GM23338 (cell line): ENCODE results near the gene POLR2L. TPM values are rescaled to one million over a fixed set of nuclear protein-coding genes. Genes with fewer than 3 reads are reported as not detected.

ENCODE experiments used
- ATAC-seq: fragments of 200-7000 bp; cut with Tn5 transposase; 3 replicates; pipeline ENCODE4 v1.9.1; 2020
- DNase-seq: peaks from one replicate; pipeline ENCODE4 v3.0.0-alpha.2; 2015; ENCODE audit warnings: low spot score
- H2AFZ ChIP-seq: fragments of 200-600 bp; sonication (generic); 2 replicates; pipeline ENCODE4 v1.8.0; 2016; ENCODE audit warnings: antibody characterized with exemption, mild to moderate bottlenecking, moderate library complexity
- H3F3A ChIP-seq: fragments of 200-600 bp; sonication (generic); replicated peaks from 2 replicates; pipeline ENCODE4 v1.8.0; 2017; ENCODE audit warnings: antibody characterized with exemption, mixed run types, low read depth
- H3K27ac ChIP-seq: fragments of 200-600 bp; sonication (generic); 2 replicates; pipeline ENCODE4 v1.6.1; 2016; ENCODE audit warnings: low read depth
- H3K27me3 ChIP-seq: fragments of 200-600 bp; sonication (generic); 2 replicates; pipeline ENCODE4 v1.8.0; 2016; ENCODE audit warnings: mild to moderate bottlenecking, mixed run types, moderate library complexity; ENCODE audit not compliant: insufficient read depth
- H3K36me3 ChIP-seq: fragments of 200-600 bp; sonication (generic); 2 replicates; pipeline ENCODE4 v1.8.0; 2016; ENCODE audit warnings: mild to moderate bottlenecking; ENCODE audit not compliant: insufficient read depth
- H3K4me1 ChIP-seq: fragments of 200-600 bp; sonication (generic); 2 replicates; pipeline ENCODE4 v1.8.0; 2016; ENCODE audit warnings: mild to moderate bottlenecking, moderate library complexity; ENCODE audit not compliant: insufficient read depth
- H3K4me2 ChIP-seq: fragments of 200-600 bp; sonication (generic); 2 replicates; pipeline ENCODE4 v1.7.1; 2017; ENCODE audit warnings: mixed run types
- H3K4me3 ChIP-seq: fragments of 200-600 bp; sonication (generic); 2 replicates; pipeline ENCODE4 v1.6.1; 2016; ENCODE audit warnings: mixed run types
- H3K79me2 ChIP-seq: fragments of 200-600 bp; sonication (generic); replicated peaks from 2 replicates; pipeline ENCODE4 v1.8.0; 2017; ENCODE audit warnings: mild to moderate bottlenecking; ENCODE audit not compliant: insufficient read depth
- H3K9me2 ChIP-seq: fragments of 200-600 bp; sonication (generic); 2 replicates; pipeline ENCODE4 v1.8.0; 2017; ENCODE audit not compliant: insufficient read depth
- H4K20me1 ChIP-seq: fragments of 200-600 bp; sonication (generic); replicated peaks from 2 replicates; pipeline ENCODE4 v1.8.0; 2017; ENCODE audit warnings: mild to moderate bottlenecking; ENCODE audit not compliant: insufficient read depth
- H3K27ac Mint-ChIP-seq: 2 replicates; pipeline ENCODE4 v1.8.0; 2020; ENCODE audit warnings: inconsistent platforms, mild to moderate bottlenecking, moderate library complexity, mixed read lengths
- H3K27me3 Mint-ChIP-seq: 3 replicates; pipeline ENCODE4 v1.8.0; 2022; ENCODE audit warnings: low read depth, mild to moderate bottlenecking, moderate library complexity, mixed read lengths, inconsistent platforms; ENCODE audit not compliant: insufficient read depth, poor library complexity
- H3K36me3 Mint-ChIP-seq: 3 replicates; pipeline ENCODE4 v1.8.0; 2021; ENCODE audit warnings: low read depth, mild to moderate bottlenecking, inconsistent platforms, moderate library complexity, mixed read lengths
- H3K4me1 Mint-ChIP-seq: 3 replicates; pipeline ENCODE4 v1.8.0; 2020; ENCODE audit warnings: mild to moderate bottlenecking, inconsistent platforms, mixed read lengths
- H3K4me3 Mint-ChIP-seq: 3 replicates; pipeline ENCODE4 v1.8.0; 2021; ENCODE audit warnings: moderate library complexity, mild to moderate bottlenecking, inconsistent platforms, mixed read lengths
- H3K9me3 Mint-ChIP-seq: 3 replicates; pipeline ENCODE4 v1.8.0; 2020; ENCODE audit warnings: moderate library complexity, mild to moderate bottlenecking, inconsistent platforms, mixed read lengths
- CREB1 ChIP-seq: fragments of 250-450 bp; sonication (Bioruptor Pico); IDR thresholded peaks from 2 replicates; pipeline ENCODE4 v1.5.0; 2020; ENCODE audit warnings: low read depth, mild to moderate bottlenecking, moderate library complexity
- EZH2 ChIP-seq: fragments of 200-600 bp; sonication (generic); IDR thresholded peaks from one replicate; pipeline ENCODE4 v1.8.0; 2017; ENCODE audit warnings: antibody characterized with exemption, mild to moderate bottlenecking, low read depth; ENCODE audit not compliant: unreplicated experiment
- EZH2phosphoT487 ChIP-seq: fragments of 200-600 bp; sonication (generic); IDR thresholded peaks from one replicate; pipeline ENCODE4 v1.8.1; 2018; ENCODE audit warnings: antibody characterized with exemption; ENCODE audit not compliant: unreplicated experiment
- NANOG ChIP-seq: IDR thresholded peaks from 2 replicates; pipeline ENCODE4 v1.6.1; 2016; ENCODE audit warnings: antibody characterized with exemption, borderline replicate concordance
- STAT1 ChIP-seq: IDR thresholded peaks from one replicate; pipeline ENCODE4 v1.6.1; 2016; ENCODE audit warnings: antibody characterized with exemption; ENCODE audit not compliant: unreplicated experiment
- ZNF114 ChIP-seq: fragments of 250-450 bp; sonication (Bioruptor Pico); IDR thresholded peaks from 2 replicates; pipeline ENCODE4 v1.5.0; 2020; ENCODE audit warnings: mild to moderate bottlenecking, moderate library complexity
- ZNF331 ChIP-seq: fragments of 250-450 bp; sonication (Bioruptor Pico); IDR thresholded peaks from 2 replicates; pipeline ENCODE4 v1.5.0; 2020; ENCODE audit warnings: low read depth, mild to moderate bottlenecking, moderate library complexity
- polyA plus RNA-seq: library from polyadenylated mRNA; unstranded; fragments of >200 nt; fragmentation: Nextera tagmentation; extraction: Ambion mirVana; gene quantifications from 2 replicates; pipeline ENCODE4 v1.2.1, GENCODE V29; 2016
- total RNA-seq: library from RNA; depleted of rRNA; stranded (reverse); fragments of >200 nt; shearing (Covaris generic); gene quantifications from 2 replicates; pipeline ENCODE4 v1.2.3, GENCODE V29; 2014
- TF ChIP-seq, protein P1 (sequence below): IDR thresholded peaks from 2 replicates; pipeline ENCODE4 v1.6.1; 2016; ENCODE audit warnings: antibody characterized with exemption
- TF ChIP-seq, protein P2 (sequence below), 2 experiments: fragments of 200-600 bp in 1 of 2; sonication (generic) in 1 of 2; conservative IDR thresholded peaks; 2 replicates each; pipeline versions ENCODE4 v1.5.1 to v1.6.1; 2016 to 2017; ENCODE audit warnings: antibody characterized with exemption in 2 of 2, low read depth in 2 of 2, mild to moderate bottlenecking in 2 of 2, moderate library complexity in 1 of 2
- TF ChIP-seq, protein P3 (sequence below): IDR thresholded peaks from one replicate; pipeline ENCODE4 v1.6.1; 2018; ENCODE audit warnings: antibody characterized with exemption; ENCODE audit not compliant: unreplicated experiment

The POLR2L gene
- total and polyA plus RNA-seq, 2 experiments from 2014 or later = 32.2 to 369 TPM

- TF ChIP-seq STAT1 (no peak), CREB1 (no peak), NANOG (no peak), ZNF331 (CRISPR knock-in tag) (no peak), EZH2 (no peak)
- TF ChIP-seq, protein P1, sequence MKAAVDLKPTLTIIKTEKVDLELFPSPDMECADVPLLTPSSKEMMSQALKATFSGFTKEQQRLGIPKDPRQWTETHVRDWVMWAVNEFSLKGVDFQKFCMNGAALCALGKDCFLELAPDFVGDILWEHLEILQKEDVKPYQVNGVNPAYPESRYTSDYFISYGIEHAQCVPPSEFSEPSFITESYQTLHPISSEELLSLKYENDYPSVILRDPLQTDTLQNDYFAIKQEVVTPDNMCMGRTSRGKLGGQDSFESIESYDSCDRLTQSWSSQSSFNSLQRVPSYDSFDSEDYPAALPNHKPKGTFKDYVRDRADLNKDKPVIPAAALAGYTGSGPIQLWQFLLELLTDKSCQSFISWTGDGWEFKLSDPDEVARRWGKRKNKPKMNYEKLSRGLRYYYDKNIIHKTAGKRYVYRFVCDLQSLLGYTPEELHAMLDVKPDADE = no peak
- TF ChIP-seq, protein P2, sequence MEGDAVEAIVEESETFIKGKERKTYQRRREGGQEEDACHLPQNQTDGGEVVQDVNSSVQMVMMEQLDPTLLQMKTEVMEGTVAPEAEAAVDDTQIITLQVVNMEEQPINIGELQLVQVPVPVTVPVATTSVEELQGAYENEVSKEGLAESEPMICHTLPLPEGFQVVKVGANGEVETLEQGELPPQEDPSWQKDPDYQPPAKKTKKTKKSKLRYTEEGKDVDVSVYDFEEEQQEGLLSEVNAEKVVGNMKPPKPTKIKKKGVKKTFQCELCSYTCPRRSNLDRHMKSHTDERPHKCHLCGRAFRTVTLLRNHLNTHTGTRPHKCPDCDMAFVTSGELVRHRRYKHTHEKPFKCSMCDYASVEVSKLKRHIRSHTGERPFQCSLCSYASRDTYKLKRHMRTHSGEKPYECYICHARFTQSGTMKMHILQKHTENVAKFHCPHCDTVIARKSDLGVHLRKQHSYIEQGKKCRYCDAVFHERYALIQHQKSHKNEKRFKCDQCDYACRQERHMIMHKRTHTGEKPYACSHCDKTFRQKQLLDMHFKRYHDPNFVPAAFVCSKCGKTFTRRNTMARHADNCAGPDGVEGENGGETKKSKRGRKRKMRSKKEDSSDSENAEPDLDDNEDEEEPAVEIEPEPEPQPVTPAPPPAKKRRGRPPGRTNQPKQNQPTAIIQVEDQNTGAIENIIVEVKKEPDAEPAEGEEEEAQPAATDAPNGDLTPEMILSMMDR (conservative IDR thresholded peaks at IDR 0.05; ENCODE audit: low read depth in 2 of 2) = no peak
Measured at GRCh38 chr11:876545-876944, 34.2 kb upstream of the POLR2L start (continued).

DNA sequence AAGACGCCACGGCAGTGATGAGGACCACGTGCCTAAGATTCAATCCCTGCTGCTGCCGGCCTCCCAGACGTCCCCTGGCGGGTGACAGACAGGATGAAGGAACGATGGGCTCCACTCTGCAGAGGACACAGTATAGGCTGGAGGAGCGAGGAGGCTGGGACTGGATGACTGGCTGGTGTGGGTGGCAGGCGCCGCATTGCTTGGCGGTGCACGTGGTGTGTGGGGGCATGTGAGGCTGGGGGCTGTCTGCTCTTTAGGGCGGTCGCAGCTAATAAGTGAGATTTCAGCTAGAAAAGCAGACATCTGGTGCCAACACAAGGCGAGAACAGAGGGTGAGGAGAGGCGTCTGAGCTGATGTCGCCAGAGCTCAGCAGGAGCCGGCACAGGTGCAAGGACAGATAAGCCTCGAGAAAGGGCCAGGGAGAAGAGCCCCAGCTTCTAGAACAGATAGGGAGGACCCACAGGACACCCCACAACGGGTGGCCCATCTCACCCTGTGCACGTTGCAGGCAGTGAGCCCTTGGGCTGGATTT, 33.5 kb upstream of the POLR2L start:
- Histone ChIP-seq H3K79me2 (no peaks in the 10 kb centered on the region), H3K4me1 (no peaks in the 10 kb centered on the region), H3K27me3 (no peaks in the 10 kb centered on the region), H3K4me3 (no peak overlapping the region), H3K4me2 (no peak overlapping the region), H2AFZ (no peak overlapping the region), H4K20me1 (peaks cover 15% of the 10 kb centered on the region), H3K27ac (no peak overlapping the region), H3K36me3 (peaks cover 4% of the 10 kb centered on the region; the same call in 1 of the 2 replicates), H3K9me2 (no peaks in the 10 kb centered on the region), H3F3A (peaks cover 15% of the 10 kb centered on the region; the same call in 1 of the 2 replicates)
- H3K27ac Mint-ChIP-seq = no peak overlapping the region
- H3K4me3 Mint-ChIP-seq = no peak overlapping the region
- peaks cover 31% of the 10 kb centered on the region for H3K36me3 Mint-ChIP-seq
- peaks cover 25% of the 10 kb centered on the region for H3K27me3 Mint-ChIP-seq
- DNase-seq = no peak
- ATAC-seq = no peak
- no peaks in the 10 kb centered on the region; the same call in 1 of the 3 replicates for H3K4me1 Mint-ChIP-seq
- no peaks in the 10 kb centered on the region for H3K9me3 Mint-ChIP-seq
- TF ChIP-seq, protein P3, sequence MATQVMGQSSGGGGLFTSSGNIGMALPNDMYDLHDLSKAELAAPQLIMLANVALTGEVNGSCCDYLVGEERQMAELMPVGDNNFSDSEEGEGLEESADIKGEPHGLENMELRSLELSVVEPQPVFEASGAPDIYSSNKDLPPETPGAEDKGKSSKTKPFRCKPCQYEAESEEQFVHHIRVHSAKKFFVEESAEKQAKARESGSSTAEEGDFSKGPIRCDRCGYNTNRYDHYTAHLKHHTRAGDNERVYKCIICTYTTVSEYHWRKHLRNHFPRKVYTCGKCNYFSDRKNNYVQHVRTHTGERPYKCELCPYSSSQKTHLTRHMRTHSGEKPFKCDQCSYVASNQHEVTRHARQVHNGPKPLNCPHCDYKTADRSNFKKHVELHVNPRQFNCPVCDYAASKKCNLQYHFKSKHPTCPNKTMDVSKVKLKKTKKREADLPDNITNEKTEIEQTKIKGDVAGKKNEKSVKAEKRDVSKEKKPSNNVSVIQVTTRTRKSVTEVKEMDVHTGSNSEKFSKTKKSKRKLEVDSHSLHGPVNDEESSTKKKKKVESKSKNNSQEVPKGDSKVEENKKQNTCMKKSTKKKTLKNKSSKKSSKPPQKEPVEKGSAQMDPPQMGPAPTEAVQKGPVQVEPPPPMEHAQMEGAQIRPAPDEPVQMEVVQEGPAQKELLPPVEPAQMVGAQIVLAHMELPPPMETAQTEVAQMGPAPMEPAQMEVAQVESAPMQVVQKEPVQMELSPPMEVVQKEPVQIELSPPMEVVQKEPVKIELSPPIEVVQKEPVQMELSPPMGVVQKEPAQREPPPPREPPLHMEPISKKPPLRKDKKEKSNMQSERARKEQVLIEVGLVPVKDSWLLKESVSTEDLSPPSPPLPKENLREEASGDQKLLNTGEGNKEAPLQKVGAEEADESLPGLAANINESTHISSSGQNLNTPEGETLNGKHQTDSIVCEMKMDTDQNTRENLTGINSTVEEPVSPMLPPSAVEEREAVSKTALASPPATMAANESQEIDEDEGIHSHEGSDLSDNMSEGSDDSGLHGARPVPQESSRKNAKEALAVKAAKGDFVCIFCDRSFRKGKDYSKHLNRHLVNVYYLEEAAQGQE = no peak
- TF ChIP-seq CREB1 = no peak
- no peak for TF ChIP-seq NANOG
- no peak for TF ChIP-seq ZNF114 (CRISPR knock-in tag)
- TF ChIP-seq ZNF331 (CRISPR knock-in tag) = no peak
- TF ChIP-seq EZH2 = no peak
- TF ChIP-seq EZH2phosphoT487 = no peak
